LHCN-M2 (cell line): ENCODE measurements around the gene HECTD4. TPM values are rescaled to one million over a fixed set of nuclear protein-coding genes. Genes with fewer than 3 reads are reported as not detected.
"Not testable (repeated sequence)": the region's sequence is repeated elsewhere in the genome, so short reads cannot be mapped to it uniquely, and the experiment has no call there.

Experiments
- DNase-seq: peaks from one replicate; pipeline ENCODE4 v3.0.0-alpha.2; 2012; ENCODE audit warnings: low read depth
- total RNA-seq: library from RNA; depleted of rRNA; stranded (reverse); fragments of >200 nt; gene quantifications from 2 replicates; pipeline ENCODE4 v1.2.3, GENCODE V29; 2014

The HECTD4 gene
- total RNA-seq, 1 experiment from 2014 or later = 8.2 TPM

- no peak for DNase-seq
Observed at GRCh38 chr12:112162241-112162790, 219.9 kb downstream of the HECTD4 start.

GRCh38 chr12:112161711-112162110, 220.5 kb downstream of the HECTD4 start:
- DNase-seq = no peak

- DNase-seq = no peak
Observed at GRCh38 chr12:112160611-112161010, 221.6 kb downstream of the HECTD4 start.

- no peak for DNase-seq
Observed at GRCh38 chr12:112159146-112159541, 223.1 kb downstream of the HECTD4 start.

GRCh38 chr12:112158461-112159145, 223.6 kb downstream of the HECTD4 start:
- DNase-seq = not testable (repeated sequence)

- no peak for DNase-seq
Observed at GRCh38 chr12:112153893-112154219, 228.4 kb downstream of the HECTD4 start.

GRCh38 chr12:112153181-112153892, 228.9 kb downstream of the HECTD4 start:
- no peak for DNase-seq

GRCh38 chr12:112151766-112152541, 230.3 kb downstream of the HECTD4 start:
- DNase-seq = no peak

GRCh38 chr12:112149596-112149995, 232.6 kb downstream of the HECTD4 start:
- no peak for DNase-seq

GRCh38 chr12:112148031-112148513, 234.2 kb downstream of the HECTD4 start:
- DNase-seq = peak; percentile 75

- DNase-seq = no peak
Observed at GRCh38 chr12:112146123-112146522, 236.1 kb downstream of the HECTD4 start.

GRCh38 chr12:112140728-112141127, 241.5 kb downstream of the HECTD4 start:
- no peak for DNase-seq

- no peak for DNase-seq
Observed at GRCh38 chr12:112134731-112135130, 247.5 kb downstream of the HECTD4 start.

GRCh38 chr12:112133418-112133817, 248.8 kb downstream of the HECTD4 start:
- DNase-seq = no peak

GRCh38 chr12:112131686-112132085, 250.5 kb downstream of the HECTD4 start:
- DNase-seq = peak; percentile 47

- DNase-seq = peak; percentile 41
Observed at GRCh38 chr12:112130441-112130998, 251.7 kb downstream of the HECTD4 start.

- no peak for DNase-seq
Observed at GRCh38 chr12:112126911-112127310, 255.3 kb downstream of the HECTD4 start.

GRCh38 chr12:112126000-112126438, 256.2 kb downstream of the HECTD4 start:
- no peak for DNase-seq

- DNase-seq = peak; percentile 94
Observed at GRCh38 chr12:112125250-112125999, 256.8 kb downstream of the HECTD4 start, which contains the start of gene TRAFD1. TRAFD1 (plus strand) TSS chr12:112125560; CDS start chr12:112130523, 4,963 bp downstream.

- DNase-seq = no peak
Observed at GRCh38 chr12:112124918-112125249, 257.3 kb downstream of the HECTD4 start.
